Stomach (tissue), 4 donors: ENCODE results near the gene PIKFYVE.

Experiments
- CTCF ChIP-seq, 7 experiments: fragments of 450-650 bp in 4 of 7; fragments of 200-600 bp in 3 of 7; sonication (generic) in 3 of 7; IDR thresholded peaks; one replicate each; pipeline ENCODE4 v1.5.1; 2016 to 2019; ENCODE audit warnings: antibody characterized with exemption in 7 of 7, control low read depth in 2 of 7, mild to moderate bottlenecking in 1 of 7
- POLR2A ChIP-seq, 4 donors: fragments of 450-650 bp; IDR thresholded peaks; one replicate each; pipeline ENCODE4 v1.6.1; 2016; ENCODE audit warnings: antibody characterized with exemption in 4 of 4, control low read depth in 2 of 4, mild to moderate bottlenecking in 1 of 4, moderate library complexity in 1 of 4
- POLR2AphosphoS5 ChIP-seq, 3 donors: sonication (generic); formaldehyde crosslinking; IDR thresholded peaks; one replicate each; pipeline ENCODE4 v1.6.1; 2016; ENCODE audit warnings: antibody characterized with exemption in 3 of 3

- TF ChIP-seq CTCF (IDR thresholded peaks at IDR 0.05) = no peak
- no peak for TF ChIP-seq POLR2AphosphoS5 (IDR thresholded peaks at IDR 0.05)
- no peak for TF ChIP-seq POLR2A (IDR thresholded peaks at IDR 0.05)
Measured at GRCh38 chr2:208359632-208359986, 93.6 kb downstream of the PIKFYVE start.
